Panc1 (cell line): ENCODE measurements around the gene DUSP12. TPM values are rescaled to one million over a fixed set of nuclear protein-coding genes. Genes with fewer than 3 reads are reported as not detected.

ENCODE experiments used
- ATAC-seq: fragments of 200-7000 bp; cut with Tn5 transposase; 2 replicates; pipeline ENCODE4 v1.9.1; 2020; ENCODE audit warnings: mild to moderate bottlenecking, moderate library complexity
- BruUV-seq: library from RNA; stranded (reverse); fragments of 400-500 nt; replicated peaks from 2 replicates; lab custom pipeline; 2021; lab: Mats Ljungman, UMichigan
- CTCF ChIA-PET: fragments of 300-600 bp; sonication (Branson Sonifier 250); formaldehyde crosslinking; loops from one replicate; lab custom pipeline; 2022; ENCODE audit warnings: antibody characterized with exemption; lab: Charles Lee
- POLR2A ChIA-PET: fragments of 300-600 bp; sonication (Branson Sonifier 250); formaldehyde crosslinking; loops from one replicate; lab custom pipeline; 2022; ENCODE audit warnings: antibody characterized with exemption; lab: Charles Lee
- DNase-seq: peaks from one replicate; pipeline ENCODE4 v3.0.0-alpha.2; 2010; ENCODE audit warnings: low read depth, low spot score
- H3K27ac ChIP-seq: 2 replicates; pipeline ENCODE4 v1.5.1; 2011; ENCODE audit warnings: mild to moderate bottlenecking, low read length, inconsistent platforms
- H3K27me3 ChIP-seq: fragments of 200-500 bp; sonication (Bioruptor generic); 2 replicates; pipeline ENCODE4 v1.6.0; 2014; ENCODE audit warnings: low read length, inconsistent platforms; ENCODE audit not compliant: control insufficient read depth, insufficient read depth
- H3K36me3 ChIP-seq: fragments of 200-500 bp; sonication (Bioruptor generic); 2 replicates; pipeline ENCODE4 v1.5.1; 2014; ENCODE audit warnings: inconsistent platforms, mild to moderate bottlenecking, low read length, moderate library complexity; ENCODE audit not compliant: control insufficient read depth, insufficient read depth
- H3K4me1 ChIP-seq: 2 replicates; pipeline ENCODE4 v1.5.1; 2011; ENCODE audit warnings: inconsistent platforms, mild to moderate bottlenecking, low read length, moderate library complexity; ENCODE audit not compliant: control insufficient read depth, insufficient read depth
- H3K4me3 ChIP-seq, 2 experiments: 2 replicates each; pipeline ENCODE4 v1.5.1; 2011 to 2012; ENCODE audit warnings: low read depth in 2 of 2, low read length in 2 of 2, mild to moderate bottlenecking in 2 of 2, inconsistent platforms in 1 of 2, moderate library complexity in 1 of 2
- H3K9me3 ChIP-seq: fragments of 200-500 bp; sonication (Bioruptor generic); 2 replicates; pipeline ENCODE4 v1.5.1; 2014; ENCODE audit warnings: low read depth, mild to moderate bottlenecking, inconsistent platforms, low read length, moderate library complexity; ENCODE audit not compliant: control insufficient read depth, insufficient read depth
- CTCF ChIP-seq: fragments of 450-650 bp; IDR thresholded peaks from 2 replicates; pipeline ENCODE4 v1.5.1; 2017; ENCODE audit warnings: mild to moderate bottlenecking
- POLR2AphosphoS5 ChIP-seq: IDR thresholded peaks from 2 replicates; pipeline ENCODE4 v1.6.1; 2012; ENCODE audit warnings: mild to moderate bottlenecking, low read depth, low read length, moderate library complexity
- REST ChIP-seq, 2 experiments: IDR thresholded peaks; 2 replicates each; pipeline ENCODE4 v1.6.1; 2011 to 2012; ENCODE audit warnings: low read depth in 2 of 2, control low read depth in 1 of 2, low read length in 1 of 2, mild to moderate bottlenecking in 1 of 2, moderate library complexity in 1 of 2; ENCODE audit not compliant: insufficient read depth in 1 of 2
- SIN3A ChIP-seq: IDR thresholded peaks from 2 replicates; pipeline ENCODE4 v1.6.1; 2012; ENCODE audit warnings: low read depth, mild to moderate bottlenecking, low read length, moderate library complexity, borderline replicate concordance; ENCODE audit not compliant: insufficient read depth
- TCF7L2 ChIP-seq: IDR thresholded peaks from 2 replicates; pipeline ENCODE4 v1.6.1; 2011; ENCODE audit warnings: mild to moderate bottlenecking, low read depth, low read length, inconsistent platforms
- in situ Hi-C: cut with HindIII; loops from 2 replicates; pipeline ENCODE4 v1.10.0; 2016; ENCODE audit warnings: low sequenced_read_pairs, low pct_unique_long_range_greater_than_20kb
- intact Hi-C: fragments of 100-400 bp; cut with micrococcal nuclease; formaldehyde crosslinking; loops from one replicate; pipeline ENCODE4 v1.10.0; 2022; ENCODE audit not compliant: unreplicated experiment
- total RNA-seq: library from RNA; stranded (reverse); gene quantifications from one replicate; pipeline ENCODE4 v1.2.1, GENCODE V29; 2021; ENCODE audit not compliant: unreplicated experiment

Gene DUSP12
- total RNA-seq, 1 experiment from 2014 or later, result 22.0 TPM

GRCh38 chr1:161705537-161705936, 44.0 kb upstream of the DUSP12 start:
- ChIA-PET CTCF (interaction anchor here (0.7 kb wide), 1 partner anchor 141 kb away, joined by 6 read pairs; no protein-coding TSS in a partner anchor), POLR2A (no interaction called here)
- no TSS peak for BruUV-seq
- Histone ChIP-seq H3K27ac (no peak overlapping the region), H3K4me3 (no peak overlapping the region), H3K4me1 (no peaks in the 10 kb centered on the region), H3K36me3 (no peaks in the 10 kb centered on the region), H3K9me3 (no peaks in the 10 kb centered on the region), H3K27me3 (peaks cover 5% of the 10 kb centered on the region; the same call in 1 of the 2 replicates)
- intact Hi-C loops (no loop called here), in situ Hi-C loops (no loop called here)
- DNase-seq (no peak), ATAC-seq (no peak)
- TF ChIP-seq SIN3A, result no peak
- no peak for TF ChIP-seq CTCF
- no peak for TF ChIP-seq REST (IDR thresholded peaks at IDR 0.05; ENCODE audit: insufficient read depth in 1 of 2, low read depth in 2 of 2, low read length in 1 of 2)
- no peak for TF ChIP-seq POLR2AphosphoS5
- TF ChIP-seq TCF7L2, result no peak

GRCh38 chr1:161706113-161706481, 43.5 kb upstream of the DUSP12 start:
- intact Hi-C loops, result no loop called here

More at GRCh38 chr1:161706113-161706481, 43.5 kb upstream of the DUSP12 start:
- no TSS peak for BruUV-seq
- H3K4me1 ChIP-seq, result no peaks in the 10 kb centered on the region
- no peak overlapping the region for H3K27ac ChIP-seq
- ChIA-PET POLR2A (no interaction called here), CTCF (no interaction called here)
- no peak overlapping the region for H3K4me3 ChIP-seq
- DNase-seq, result no peak
- peaks cover 5% of the 10 kb centered on the region; the same call in 1 of the 2 replicates for H3K27me3 ChIP-seq
- no peak for ATAC-seq
- in situ Hi-C loops, result no loop called here
- H3K36me3 ChIP-seq, result no peaks in the 10 kb centered on the region
- no peaks in the 10 kb centered on the region for H3K9me3 ChIP-seq
- no peak for TF ChIP-seq CTCF
- no peak for TF ChIP-seq SIN3A
- no peak for TF ChIP-seq POLR2AphosphoS5
- TF ChIP-seq TCF7L2, result no peak
- TF ChIP-seq REST (IDR thresholded peaks at IDR 0.05; ENCODE audit: insufficient read depth in 1 of 2, low read depth in 2 of 2, low read length in 1 of 2), result no peak
